Stimulated activated CD8-positive, alpha-beta memory T cell treated with anti-CD3 and anti-CD28 coated beads, Interleukin-7, amount 100 ng/mL, for 1 hour (primary cell): ENCODE measurements around the gene NACC1.
A peak's percentile ranks its signal among the peaks of the same experiment; 100 is the strongest.
"Not testable (repeated sequence)": the region's sequence is repeated elsewhere in the genome, so short reads cannot be mapped to it uniquely, and the experiment has no call there.

Experiments
- DNase-seq, 2 donors: peaks; one replicate each; pipeline ENCODE4 v3.0.0-alpha.2; 2020; ENCODE audit warnings: low read depth in 2 of 2

The NACC1 gene

GRCh38 chr19:13146763-13147563 is 28.9 kb downstream of the NACC1 start:
- no peak for DNase-seq

DNA sequence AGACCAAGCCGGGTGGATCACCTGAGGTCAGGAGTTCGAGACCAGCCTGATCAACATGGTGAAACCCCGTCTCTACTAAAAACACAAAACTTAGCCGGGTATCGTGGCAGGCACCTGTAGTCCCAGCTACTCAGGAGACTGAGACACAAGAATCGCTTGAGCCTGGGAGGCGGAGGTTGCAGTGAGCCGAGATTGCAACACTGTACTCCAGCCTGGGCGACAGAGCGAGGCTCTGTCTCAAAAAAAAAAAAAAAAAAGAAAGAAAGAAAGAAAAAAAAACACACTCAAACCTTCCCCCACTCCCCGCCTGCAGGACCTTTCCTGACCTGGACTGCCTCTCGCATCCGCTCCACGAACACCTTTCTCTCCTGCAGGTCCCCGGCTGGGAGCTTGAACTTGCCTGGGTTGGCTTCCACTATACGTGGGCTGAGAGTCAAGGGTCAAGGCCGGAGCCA is 31.1 kb downstream of the NACC1 start:
- not testable (repeated sequence) for DNase-seq

GRCh38 chr19:13149628-13150186 is 31.6 kb downstream of the NACC1 start:
- no peak for DNase-seq

DNA sequence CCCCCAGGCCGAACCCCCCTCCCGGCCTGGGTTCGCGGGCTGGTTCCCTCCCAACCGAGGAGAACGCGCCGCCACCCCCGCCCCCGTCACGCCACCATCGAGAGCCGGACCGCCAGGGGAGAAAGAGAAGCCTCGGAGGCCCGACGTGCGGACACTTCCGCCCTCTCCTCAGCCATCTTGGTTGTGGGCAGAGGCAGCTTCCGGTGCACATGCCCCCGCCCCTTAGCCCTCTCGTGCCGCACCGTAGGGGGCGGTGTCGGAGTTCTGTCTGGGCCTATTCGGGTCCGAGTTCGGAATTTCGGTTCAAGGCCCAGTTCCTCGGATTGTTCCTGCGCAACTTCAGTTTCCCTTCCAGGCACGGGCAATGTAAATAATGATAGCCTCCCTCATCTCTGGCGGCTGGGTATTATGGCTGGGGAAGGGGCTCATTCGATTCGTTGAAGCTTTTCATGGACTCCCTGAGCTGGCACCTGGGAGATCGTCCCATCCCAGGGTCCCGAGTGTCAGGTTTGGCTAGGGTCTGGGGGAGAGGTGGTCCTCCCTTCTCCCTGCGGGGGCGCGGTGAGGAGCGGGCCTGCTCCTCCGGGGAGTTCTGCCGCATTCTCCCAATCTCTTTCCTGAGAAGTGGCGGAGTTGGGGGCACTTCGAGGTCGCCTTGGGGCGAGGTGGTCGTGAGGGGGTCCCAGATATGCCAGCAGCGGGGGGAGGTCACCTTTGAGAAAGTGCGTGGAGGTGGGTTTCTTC is 32.3 kb downstream of the NACC1 start, which contains the start of the genes IER2 and STX10:
Gene IER2, plus strand, starts transcription at position 225 of the 744 bp plus-strand sequence. CDS start 2,776 bp downstream, outside the sequence.
Gene STX10, minus strand, starts transcription at position 189 of the 744 bp plus-strand sequence. CDS start 202 bp downstream, outside the sequence.
- DNase-seq = peak; percentile 84 to 88

DNA sequence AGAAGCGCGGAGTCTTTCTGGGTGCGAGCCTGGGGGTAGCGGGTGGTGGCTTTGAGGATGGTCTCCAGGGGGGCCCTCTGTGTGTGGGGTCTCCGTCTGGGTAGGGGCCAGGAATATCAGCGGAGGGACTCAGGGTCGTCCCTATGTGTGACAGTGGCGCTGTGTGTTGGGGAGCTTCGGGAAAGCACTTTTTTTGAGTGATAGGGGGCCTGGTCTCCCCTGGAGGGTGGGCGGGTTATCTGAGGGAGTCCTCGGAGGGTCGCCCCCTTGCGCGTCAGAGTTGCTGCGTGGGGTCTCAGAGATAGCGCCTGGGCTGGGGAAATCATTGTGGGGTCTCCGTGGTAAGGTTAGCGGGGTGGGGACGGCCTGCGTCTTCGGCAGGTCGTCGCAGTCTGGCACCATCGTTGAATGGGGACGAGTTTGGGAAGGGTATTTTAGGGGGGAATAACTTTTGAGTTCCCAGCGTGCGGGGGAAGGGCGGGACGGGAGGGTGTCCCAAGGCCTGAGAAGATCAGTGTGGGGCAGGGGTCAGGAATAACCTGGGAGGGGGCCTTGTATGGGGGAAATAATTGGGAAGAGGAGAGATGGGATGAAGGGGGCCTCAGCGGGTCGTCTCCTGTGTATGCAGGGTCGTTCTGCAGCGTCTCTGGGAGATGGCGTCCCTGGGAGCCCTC is 33.0 kb downstream of the NACC1 start:
- no peak for DNase-seq

GRCh38 chr19:13151605-13152355 is 33.7 kb downstream of the NACC1 start:
- peak; percentile 91 to 93 for DNase-seq

- DNase-seq = no peak
Observed at GRCh38 chr19:13152356-13152973, 34.4 kb downstream of the NACC1 start.

GRCh38 chr19:13152974-13153568 is 35.0 kb downstream of the NACC1 start:
- peak; percentile 95 to 98 for DNase-seq

DNA sequence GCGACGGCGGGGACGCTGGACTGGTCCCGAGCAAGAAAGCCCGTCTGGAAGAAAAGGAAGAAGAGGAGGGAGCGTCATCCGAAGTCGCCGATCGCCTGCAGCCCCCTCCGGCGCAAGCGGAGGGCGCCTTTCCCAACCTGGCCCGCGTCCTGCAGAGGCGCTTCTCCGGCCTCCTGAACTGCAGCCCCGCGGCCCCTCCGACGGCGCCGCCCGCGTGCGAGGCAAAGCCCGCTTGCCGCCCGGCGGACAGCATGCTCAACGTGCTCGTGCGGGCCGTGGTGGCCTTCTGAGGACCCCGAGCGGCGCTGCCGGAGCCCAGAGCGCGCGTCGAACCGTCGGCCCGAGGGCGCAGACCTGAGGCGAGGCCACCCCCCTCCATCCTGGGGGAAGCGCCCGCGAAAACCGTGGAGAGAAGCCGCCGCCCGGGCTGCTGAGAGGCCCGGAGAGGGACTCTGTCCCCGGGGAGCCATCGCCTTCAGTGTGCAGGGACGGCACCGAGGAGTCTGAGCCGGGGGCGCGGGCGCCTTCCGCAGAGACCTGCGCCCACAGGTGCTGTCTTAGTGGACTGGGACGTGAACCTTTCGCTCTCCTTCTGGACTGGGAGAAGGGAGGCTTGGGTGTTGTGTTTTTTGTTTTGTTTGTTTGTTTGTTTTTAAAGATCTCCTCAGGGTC is 35.6 kb downstream of the NACC1 start:
- no peak for DNase-seq

DNA sequence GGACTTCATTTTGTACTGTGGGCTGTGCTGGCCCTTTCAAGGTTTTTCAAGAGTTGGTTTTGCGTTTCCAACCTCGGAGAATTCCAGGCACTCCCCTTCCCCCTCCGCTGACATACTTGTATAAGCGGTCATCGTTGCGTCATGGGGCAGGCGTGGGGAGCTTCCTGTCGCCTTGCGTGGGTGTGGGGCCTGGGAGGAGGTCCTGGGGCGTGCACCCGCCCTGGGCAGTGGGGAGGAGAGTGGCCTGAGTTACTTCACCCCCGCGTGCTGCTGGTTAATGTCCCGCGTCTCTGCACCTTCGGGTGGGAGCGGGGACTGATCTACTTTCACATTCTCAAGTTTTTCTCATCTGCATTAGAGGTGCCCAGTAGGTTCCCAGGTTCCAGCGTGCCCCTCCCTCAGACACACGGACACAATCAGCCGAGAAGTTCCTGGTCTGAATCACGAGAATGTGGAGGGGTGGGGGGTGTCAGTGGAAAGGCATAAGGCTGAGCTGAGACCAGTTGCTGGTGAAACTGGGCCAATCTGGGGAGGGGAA is 36.2 kb downstream of the NACC1 start:
- DNase-seq = no peak

DNA sequence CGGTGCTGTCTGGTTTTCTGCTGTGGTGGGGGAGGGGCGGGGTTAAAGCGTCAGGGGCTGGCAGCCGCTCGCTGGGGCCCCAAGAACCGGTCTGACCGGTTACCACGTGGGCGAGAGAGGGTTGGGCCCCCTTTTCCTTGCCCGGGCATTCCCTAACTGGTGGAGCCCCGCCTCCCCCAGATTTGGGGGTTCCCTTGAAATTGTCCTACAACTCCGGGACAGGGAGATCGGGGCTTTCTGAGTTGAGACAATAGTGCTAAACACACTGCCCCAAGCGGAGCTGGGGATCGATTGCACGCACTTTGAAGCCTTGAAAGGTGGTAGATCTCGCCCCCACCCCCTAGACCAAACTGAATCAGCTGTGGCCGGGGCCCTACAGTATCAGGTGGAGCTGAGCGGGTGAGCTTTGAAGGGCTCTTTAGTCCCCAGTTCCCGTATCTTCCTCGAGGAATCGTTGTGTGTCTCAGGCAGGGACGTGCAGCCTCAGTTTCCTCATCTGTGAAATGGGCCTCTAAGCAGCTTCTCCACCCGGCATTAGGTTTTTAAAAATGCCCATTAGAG is 36.9 kb downstream of the NACC1 start:
- DNase-seq = peak in 1 of 2 donors; percentile 66

DNA sequence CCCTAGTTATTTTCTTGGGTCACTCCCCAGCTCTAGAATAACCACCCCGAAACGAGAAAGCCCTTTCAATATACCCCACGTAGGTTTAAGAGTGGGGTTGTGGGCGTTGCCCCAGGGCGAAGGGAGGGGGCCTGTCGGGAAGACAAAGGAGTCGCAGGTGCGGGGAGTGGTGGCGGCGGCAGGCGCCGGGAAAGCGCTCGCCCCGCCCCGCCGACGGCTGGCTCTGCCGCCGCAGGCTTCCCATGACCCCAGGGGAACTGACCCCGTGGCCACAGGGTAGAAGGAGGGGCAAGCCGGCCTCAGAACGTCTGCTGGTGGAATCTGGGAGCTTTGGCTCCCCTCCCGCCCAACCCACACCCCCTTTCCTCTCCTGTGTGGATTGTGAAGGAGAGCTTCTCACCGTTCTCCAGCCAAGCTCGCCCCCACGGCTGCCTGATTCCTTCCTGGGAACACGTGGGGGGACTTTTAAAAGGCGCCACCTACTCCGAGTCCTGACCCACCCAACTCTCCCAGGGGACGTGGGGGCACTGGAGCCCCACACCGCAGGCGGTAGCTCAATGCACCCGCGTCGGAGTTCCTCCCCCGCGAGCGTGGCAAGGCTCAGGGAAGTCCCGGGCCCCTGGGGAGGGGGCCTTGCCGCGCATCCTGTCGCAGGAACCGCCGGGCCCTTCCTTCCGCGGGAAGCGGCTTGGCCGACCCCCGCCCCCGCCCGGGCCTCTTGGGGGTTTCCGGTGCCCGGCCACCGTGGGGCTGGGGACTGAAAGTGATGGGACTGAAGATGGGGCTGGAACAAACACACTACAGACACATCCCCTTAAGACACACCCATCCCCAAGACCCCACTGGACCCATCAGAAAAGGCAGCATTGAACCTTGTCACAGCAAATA is 37.7 kb downstream of the NACC1 start:
- DNase-seq = no peak

DNA sequence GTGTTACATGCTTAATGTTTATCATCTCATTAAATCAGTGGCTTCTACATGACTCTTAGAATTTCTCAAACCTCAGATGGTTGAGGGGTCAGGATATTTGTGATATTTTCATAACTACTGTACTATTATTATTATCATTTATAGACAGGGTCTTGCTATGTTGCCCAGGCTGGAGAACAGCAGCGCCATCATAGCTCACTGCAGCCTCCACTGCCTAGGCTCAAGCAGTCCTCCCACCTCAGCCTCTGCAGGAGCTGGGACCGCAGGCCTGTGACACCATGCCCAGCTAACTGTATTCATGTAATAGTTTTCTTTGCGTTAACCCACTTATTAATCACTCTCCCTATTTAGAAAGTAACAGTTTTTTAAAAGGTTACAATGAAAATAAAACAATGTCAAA is 41.6 kb downstream of the NACC1 start:
- DNase-seq = no peak

- DNase-seq = no peak
Observed at GRCh38 chr19:13160557-13160956, 42.5 kb downstream of the NACC1 start.

GRCh38 chr19:13162724-13163608 is 44.9 kb downstream of the NACC1 start:
- DNase-seq = peak; percentile 71 to 75

DNA sequence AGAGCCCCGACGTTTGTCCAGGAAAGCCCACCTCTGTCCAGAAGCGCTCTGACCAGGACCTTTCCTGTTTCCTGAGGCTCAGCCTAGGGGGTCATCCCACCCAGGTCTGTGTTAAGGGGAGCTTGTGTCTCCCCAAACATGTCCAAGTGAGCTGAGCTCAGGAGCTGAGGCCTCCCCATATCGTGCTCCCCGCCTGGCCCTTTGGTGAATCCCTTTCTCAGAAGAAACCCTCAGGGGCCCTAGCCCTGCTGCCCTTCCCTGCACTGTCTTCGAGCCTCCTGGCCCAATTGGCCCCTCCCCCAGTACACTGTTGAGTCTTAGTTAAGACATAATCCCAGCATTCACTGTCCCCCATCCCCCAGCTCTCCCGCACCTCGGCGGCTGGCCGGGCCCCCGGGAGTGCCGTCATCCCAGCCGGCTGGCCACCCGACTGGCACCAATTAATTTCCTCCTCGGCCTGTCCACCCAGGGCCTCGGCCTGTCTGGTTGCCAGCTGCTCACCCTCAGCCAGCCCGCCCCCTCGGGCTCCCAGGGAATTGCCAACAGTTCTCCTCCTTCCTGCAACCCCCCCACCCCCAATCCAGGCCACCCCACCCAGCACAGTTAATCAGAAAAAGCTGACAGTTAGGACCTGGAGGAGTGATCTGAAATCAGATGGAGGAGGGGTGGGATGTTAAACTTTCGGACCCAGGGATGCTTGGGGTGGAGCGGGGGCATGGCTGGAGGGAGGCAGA is 45.7 kb downstream of the NACC1 start:
- no peak for DNase-seq
